ENCODE data around the gene AP2S1.

GRCh38 chr19:46890423-46891170 is 40.0 kb upstream of the AP2S1 start:
- TF ChIP-seq CTCF (conservative IDR thresholded peaks at IDR 0.05; ENCODE audit: low read depth, low read length): no peak
- TF ChIP-seq EZH2phosphoT487 (IDR thresholded peaks at IDR 0.05; ENCODE audit: borderline replicate concordance, low read length): no peak
